WTC11 (cell line): ENCODE results near the gene TEKT3. TPM values are rescaled to one million over a fixed set of nuclear protein-coding genes. Genes with fewer than 3 reads are reported as not detected.

Experiments used
- ATAC-seq: fragments of 200-7000 bp; cut with Tn5 transposase; 2 replicates; pipeline ENCODE4 v1.10.0; 2021; ENCODE audit warnings: mild to moderate bottlenecking, moderate library complexity
- CTCF ChIA-PET: fragments of 300-600 bp; sonication (Branson Sonifier 250); formaldehyde crosslinking; loops from one replicate; lab custom pipeline; 2021; ENCODE audit warnings: antibody characterized with exemption; lab: Charles Lee
- POLR2A ChIA-PET: fragments of 350-600 bp; sonication (Branson Sonifier 250); formaldehyde crosslinking; loops from one replicate; lab custom pipeline; 2021; ENCODE audit warnings: antibody characterized with exemption; lab: Charles Lee
- DNase-seq: peaks from one replicate; pipeline ENCODE4 v3.0.0; 2021; ENCODE audit warnings: low spot score
- H3K27ac Mint-ChIP-seq: 2 replicates; pipeline ENCODE4 v1.8.0; 2021; ENCODE audit warnings: mixed read lengths
- H3K27me3 Mint-ChIP-seq: 2 replicates; pipeline ENCODE4 v1.8.0; 2021; ENCODE audit warnings: low read depth, mild to moderate bottlenecking, moderate library complexity, mixed read lengths
- H3K36me3 Mint-ChIP-seq: 2 replicates; pipeline ENCODE4 v1.8.0; 2021; ENCODE audit warnings: mixed read lengths
- H3K4me1 Mint-ChIP-seq: 2 replicates; pipeline ENCODE4 v1.8.0; 2022; ENCODE audit warnings: mixed read lengths
- H3K4me3 Mint-ChIP-seq: 2 replicates; pipeline ENCODE4 v1.8.0; 2021; ENCODE audit warnings: mild to moderate bottlenecking, moderate library complexity, mixed read lengths
- H3K9me3 Mint-ChIP-seq: 2 replicates; pipeline ENCODE4 v1.8.0; 2021; ENCODE audit warnings: mixed read lengths
- ARID4B ChIP-seq: sonication (generic); formaldehyde crosslinking; IDR thresholded peaks from 2 replicates; pipeline ENCODE4 v1.8.0; 2023; ENCODE audit warnings: missing genetic modification reagents, mild to moderate bottlenecking, borderline replicate concordance
- ATF2 ChIP-seq: sonication (generic); formaldehyde crosslinking; IDR thresholded peaks from 2 replicates; pipeline ENCODE4 v1.8.1; 2022; ENCODE audit warnings: low read depth, missing genetic modification reagents, borderline replicate concordance
- CBFB ChIP-seq: sonication (generic); formaldehyde crosslinking; IDR thresholded peaks from 2 replicates; pipeline ENCODE4 v1.8.1; 2022; ENCODE audit warnings: mild to moderate bottlenecking, low read depth, missing genetic modification reagents
- CDX4 ChIP-seq: fragments of 250-450 bp; sonication (Bioruptor Pico); IDR thresholded peaks from 2 replicates; pipeline ENCODE4 v1.9.0; 2021; ENCODE audit warnings: moderate library complexity, mild to moderate bottlenecking, inconsistent platforms, borderline replicate concordance
- ERG ChIP-seq: fragments of 250-450 bp; sonication (Bioruptor Pico); IDR thresholded peaks from 2 replicates; pipeline ENCODE4 v1.8.0; 2021; ENCODE audit warnings: mild to moderate bottlenecking
- GTF2I ChIP-seq: fragments of 250-450 bp; sonication (Bioruptor Pico); conservative IDR thresholded peaks from 2 replicates; pipeline ENCODE4 v1.4.0; 2021; ENCODE audit warnings: mild to moderate bottlenecking
- JAZF1 ChIP-seq: fragments of 250-450 bp; sonication (Bioruptor Pico); IDR thresholded peaks from 2 replicates; pipeline ENCODE4 v1.9.0; 2021; ENCODE audit warnings: moderate library complexity, mild to moderate bottlenecking, inconsistent platforms
- JUN ChIP-seq: sonication (generic); formaldehyde crosslinking; IDR thresholded peaks from 2 replicates; pipeline ENCODE4 v1.8.0; 2023; ENCODE audit warnings: mild to moderate bottlenecking, missing genetic modification reagents
- MAX ChIP-seq: sonication (generic); formaldehyde crosslinking; IDR thresholded peaks from 2 replicates; pipeline ENCODE4 v1.8.0; 2022; ENCODE audit warnings: mild to moderate bottlenecking, missing genetic modification reagents
- MXD4 ChIP-seq: fragments of 250-450 bp; sonication (Bioruptor Pico); IDR thresholded peaks from 2 replicates; pipeline ENCODE4 v1.8.0; 2021; ENCODE audit warnings: mild to moderate bottlenecking, moderate library complexity, borderline replicate concordance
- NFATC4 ChIP-seq: fragments of 250-450 bp; sonication (Bioruptor Pico); IDR thresholded peaks from 2 replicates; pipeline ENCODE4 v1.9.0; 2021; ENCODE audit warnings: mild to moderate bottlenecking
- NFE2L1 ChIP-seq: sonication (generic); formaldehyde crosslinking; IDR thresholded peaks from 2 replicates; pipeline ENCODE4 v1.8.1; 2023; ENCODE audit warnings: missing genetic modification reagents
- PRDM15 ChIP-seq: sonication (generic); formaldehyde crosslinking; IDR thresholded peaks from 2 replicates; pipeline ENCODE4 v1.8.0; 2022; ENCODE audit warnings: missing genetic modification reagents
- PREB ChIP-seq: sonication (generic); formaldehyde crosslinking; IDR thresholded peaks from 2 replicates; pipeline ENCODE4 v1.8.1; 2022; ENCODE audit warnings: mild to moderate bottlenecking, missing genetic modification reagents, moderate library complexity, borderline replicate concordance
- RORB ChIP-seq: fragments of 250-450 bp; sonication (Bioruptor Pico); IDR thresholded peaks from 2 replicates; pipeline ENCODE4 v1.9.0; 2021; ENCODE audit warnings: mild to moderate bottlenecking
- TCF7 ChIP-seq: sonication (generic); formaldehyde crosslinking; IDR thresholded peaks from 2 replicates; pipeline ENCODE4 v1.8.0; 2022; ENCODE audit warnings: mild to moderate bottlenecking, low read depth, missing genetic modification reagents, moderate library complexity
- TEAD1 ChIP-seq: sonication (generic); formaldehyde crosslinking; IDR thresholded peaks from 2 replicates; pipeline ENCODE4 v1.8.0; 2022; ENCODE audit warnings: mild to moderate bottlenecking, missing genetic modification reagents
- ZBTB21 ChIP-seq: sonication (generic); formaldehyde crosslinking; IDR thresholded peaks from 2 replicates; pipeline ENCODE4 v1.8.1; 2023; ENCODE audit warnings: mild to moderate bottlenecking, missing genetic modification reagents, borderline replicate concordance
- ZNF396 ChIP-seq: fragments of 250-450 bp; sonication (Bioruptor Pico); IDR thresholded peaks from 2 replicates; pipeline ENCODE4 v1.8.0; 2021; ENCODE audit warnings: mild to moderate bottlenecking, moderate library complexity, borderline replicate concordance
- ZSCAN18 ChIP-seq: fragments of 250-450 bp; sonication (Bioruptor Pico); IDR thresholded peaks from 2 replicates; pipeline ENCODE4 v2.1.2; 2022; ENCODE audit warnings: mild to moderate bottlenecking, moderate library complexity
- total RNA-seq: library from RNA; stranded (reverse); gene quantifications from 3 replicates; pipeline ENCODE4 v1.2.3, GENCODE V29; 2021

TEKT3 gene
- total RNA-seq, 1 experiment from 2014 or later = 3.1 TPM

GRCh38 chr17:15274017-15274416 lies 67.4 kb downstream of the TEKT3 start:
- no peak for DNase-seq
- peaks cover 9% of the 10 kb centered on the region for H3K27me3 Mint-ChIP-seq
- POLR2A ChIA-PET = no interaction called here
- TF ChIP-seq JAZF1 (CRISPR knock-in tag) = no peak
- TF ChIP-seq PRDM15 (CRISPR knock-in tag) = no peak
- TF ChIP-seq PREB = no peak
- TF ChIP-seq, all 79 proteins: peak for 0
- Mint-ChIP-seq H3K27ac (no peak overlapping the region), H3K36me3 (peaks cover 9% of the 10 kb centered on the region; the same call in 1 of the 2 replicates), H3K4me3 (no peak overlapping the region), H3K9me3 (peaks cover 30% of the 10 kb centered on the region), H3K4me1 (peaks cover 9% of the 10 kb centered on the region)
- ATAC-seq = no peak
- CTCF ChIA-PET = no interaction called here

GRCh38 chr17:15273141-15273793 lies 68.1 kb downstream of the TEKT3 start:
- H3K9me3 Mint-ChIP-seq = peaks cover 27% of the 10 kb centered on the region
- peaks cover 5% of the 10 kb centered on the region for H3K4me1 Mint-ChIP-seq
- H3K27me3 Mint-ChIP-seq = peaks cover 8% of the 10 kb centered on the region
- DNase-seq (no peak), ATAC-seq (no peak)
- peaks cover 9% of the 10 kb centered on the region; the same call in 1 of the 2 replicates for H3K36me3 Mint-ChIP-seq
- ChIA-PET POLR2A (no interaction called here), CTCF (no interaction called here)
- no peak overlapping the region for H3K27ac Mint-ChIP-seq
- no peak overlapping the region for H3K4me3 Mint-ChIP-seq
- TF ChIP-seq NFATC4 (CRISPR knock-in tag) (no peak), CDX4 (CRISPR knock-in tag) (no peak), MAX (CRISPR knock-in tag) (no peak), GTF2I (CRISPR knock-in tag) (no peak), CBFB (CRISPR knock-in tag) (no peak), ZSCAN18 (CRISPR knock-in tag) (no peak), TEAD1 (CRISPR knock-in tag) (no peak), JUN (no peak), ARID4B (CRISPR knock-in tag) (no peak), NFE2L1 (CRISPR knock-in tag) (no peak), ZBTB21 (CRISPR knock-in tag) (no peak), RORB (CRISPR knock-in tag) (no peak), MXD4 (CRISPR knock-in tag) (no peak), ERG (CRISPR knock-in tag) (no peak), ZNF396 (CRISPR knock-in tag) (no peak), ATF2 (CRISPR knock-in tag) (no peak), TCF7 (CRISPR knock-in tag) (no peak)
